WTC11 (cell line): ENCODE results near the gene IGFBP4.

Experiments used
- ETV6 ChIP-seq: sonication (generic); formaldehyde crosslinking; IDR thresholded peaks from 2 replicates; pipeline ENCODE4 v1.8.1; 2022; ENCODE audit warnings: mild to moderate bottlenecking, missing genetic modification reagents
- SP1 ChIP-seq: sonication (generic); formaldehyde crosslinking; conservative IDR thresholded peaks from 2 replicates; pipeline ENCODE4 v1.8.1; 2022; ENCODE audit warnings: missing genetic modification reagents
- ZNF416 ChIP-seq: fragments of 250-450 bp; sonication (Bioruptor Pico); IDR thresholded peaks from 2 replicates; pipeline ENCODE4 v1.9.0; 2021; ENCODE audit warnings: mild to moderate bottlenecking, inconsistent platforms
- TF ChIP-seq, protein P1 (sequence below): sonication (generic); formaldehyde crosslinking; IDR thresholded peaks from 2 replicates; pipeline ENCODE4 v1.8.0; 2022; ENCODE audit warnings: mild to moderate bottlenecking, missing genetic modification reagents
- TF ChIP-seq, protein P2 (sequence below): sonication (generic); formaldehyde crosslinking; IDR thresholded peaks from 2 replicates; pipeline ENCODE4 v1.8.0; 2022; ENCODE audit warnings: mild to moderate bottlenecking, missing genetic modification reagents
- TF ChIP-seq, protein P3 (sequence below): fragments of 200-600 bp; IDR thresholded peaks from 2 replicates; pipeline ENCODE4 v1.8.0; 2022; ENCODE audit warnings: antibody characterized with exemption
- TF ChIP-seq, protein P4 (sequence below): sonication (generic); formaldehyde crosslinking; conservative IDR thresholded peaks from 2 replicates; pipeline ENCODE4 v1.8.1; 2022; ENCODE audit warnings: mild to moderate bottlenecking, missing genetic modification reagents
- TF ChIP-seq, protein P5 (sequence below): sonication (generic); formaldehyde crosslinking; IDR thresholded peaks from 2 replicates; pipeline ENCODE4 v1.8.1; 2023; ENCODE audit warnings: mild to moderate bottlenecking, missing genetic modification reagents
- TF ChIP-seq, protein P6 (sequence below): sonication (generic); formaldehyde crosslinking; IDR thresholded peaks from 2 replicates; pipeline ENCODE4 v1.8.0; 2022; ENCODE audit warnings: mild to moderate bottlenecking, missing genetic modification reagents
- TF ChIP-seq, protein P7 (sequence below): sonication (generic); formaldehyde crosslinking; IDR thresholded peaks from 2 replicates; pipeline ENCODE4 v1.8.0; 2022; ENCODE audit warnings: missing genetic modification reagents

DNA sequence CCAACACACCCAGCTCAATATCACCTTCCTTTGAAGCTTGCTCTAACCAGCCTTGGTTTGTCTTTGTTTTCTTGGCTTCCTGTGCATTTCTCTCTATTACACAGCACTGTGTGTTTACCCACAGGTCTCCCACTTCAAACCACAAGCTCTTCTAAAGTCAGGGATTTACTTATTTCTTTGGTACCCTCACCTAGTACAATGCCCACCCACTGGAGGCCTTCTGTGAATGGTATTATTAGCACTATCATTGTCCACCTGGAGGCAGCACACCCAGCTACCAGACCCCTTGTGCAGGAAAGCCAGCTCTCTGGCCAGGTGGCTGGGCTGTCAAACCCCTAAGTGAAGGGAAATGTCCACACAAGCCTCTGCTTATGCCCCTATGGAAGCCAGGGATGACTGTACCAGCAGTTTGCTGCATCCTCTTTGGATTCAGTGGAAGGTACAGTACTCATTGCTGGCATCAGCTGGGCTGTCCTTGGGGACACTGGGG, 16.2 kb upstream of the IGFBP4 start:
- TF ChIP-seq, protein P1, sequence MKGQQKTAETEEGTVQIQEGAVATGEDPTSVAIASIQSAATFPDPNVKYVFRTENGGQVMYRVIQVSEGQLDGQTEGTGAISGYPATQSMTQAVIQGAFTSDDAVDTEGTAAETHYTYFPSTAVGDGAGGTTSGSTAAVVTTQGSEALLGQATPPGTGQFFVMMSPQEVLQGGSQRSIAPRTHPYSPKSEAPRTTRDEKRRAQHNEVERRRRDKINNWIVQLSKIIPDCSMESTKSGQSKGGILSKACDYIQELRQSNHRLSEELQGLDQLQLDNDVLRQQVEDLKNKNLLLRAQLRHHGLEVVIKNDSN (CRISPR knock-in tag), result no peak
- TF ChIP-seq, protein P2, sequence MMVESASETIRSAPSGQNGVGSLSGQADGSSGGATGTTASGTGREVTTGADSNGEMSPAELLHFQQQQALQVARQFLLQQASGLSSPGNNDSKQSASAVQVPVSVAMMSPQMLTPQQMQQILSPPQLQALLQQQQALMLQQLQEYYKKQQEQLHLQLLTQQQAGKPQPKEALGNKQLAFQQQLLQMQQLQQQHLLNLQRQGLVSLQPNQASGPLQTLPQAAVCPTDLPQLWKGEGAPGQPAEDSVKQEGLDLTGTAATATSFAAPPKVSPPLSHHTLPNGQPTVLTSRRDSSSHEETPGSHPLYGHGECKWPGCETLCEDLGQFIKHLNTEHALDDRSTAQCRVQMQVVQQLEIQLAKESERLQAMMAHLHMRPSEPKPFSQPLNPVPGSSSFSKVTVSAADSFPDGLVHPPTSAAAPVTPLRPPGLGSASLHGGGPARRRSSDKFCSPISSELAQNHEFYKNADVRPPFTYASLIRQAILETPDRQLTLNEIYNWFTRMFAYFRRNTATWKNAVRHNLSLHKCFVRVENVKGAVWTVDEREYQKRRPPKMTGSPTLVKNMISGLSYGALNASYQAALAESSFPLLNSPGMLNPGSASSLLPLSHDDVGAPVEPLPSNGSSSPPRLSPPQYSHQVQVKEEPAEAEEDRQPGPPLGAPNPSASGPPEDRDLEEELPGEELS (CRISPR knock-in tag), result no peak
- TF ChIP-seq, protein P3, sequence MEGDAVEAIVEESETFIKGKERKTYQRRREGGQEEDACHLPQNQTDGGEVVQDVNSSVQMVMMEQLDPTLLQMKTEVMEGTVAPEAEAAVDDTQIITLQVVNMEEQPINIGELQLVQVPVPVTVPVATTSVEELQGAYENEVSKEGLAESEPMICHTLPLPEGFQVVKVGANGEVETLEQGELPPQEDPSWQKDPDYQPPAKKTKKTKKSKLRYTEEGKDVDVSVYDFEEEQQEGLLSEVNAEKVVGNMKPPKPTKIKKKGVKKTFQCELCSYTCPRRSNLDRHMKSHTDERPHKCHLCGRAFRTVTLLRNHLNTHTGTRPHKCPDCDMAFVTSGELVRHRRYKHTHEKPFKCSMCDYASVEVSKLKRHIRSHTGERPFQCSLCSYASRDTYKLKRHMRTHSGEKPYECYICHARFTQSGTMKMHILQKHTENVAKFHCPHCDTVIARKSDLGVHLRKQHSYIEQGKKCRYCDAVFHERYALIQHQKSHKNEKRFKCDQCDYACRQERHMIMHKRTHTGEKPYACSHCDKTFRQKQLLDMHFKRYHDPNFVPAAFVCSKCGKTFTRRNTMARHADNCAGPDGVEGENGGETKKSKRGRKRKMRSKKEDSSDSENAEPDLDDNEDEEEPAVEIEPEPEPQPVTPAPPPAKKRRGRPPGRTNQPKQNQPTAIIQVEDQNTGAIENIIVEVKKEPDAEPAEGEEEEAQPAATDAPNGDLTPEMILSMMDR, result no peak
- TF ChIP-seq SP1 (CRISPR knock-in tag), result no peak
- TF ChIP-seq, protein P4, sequence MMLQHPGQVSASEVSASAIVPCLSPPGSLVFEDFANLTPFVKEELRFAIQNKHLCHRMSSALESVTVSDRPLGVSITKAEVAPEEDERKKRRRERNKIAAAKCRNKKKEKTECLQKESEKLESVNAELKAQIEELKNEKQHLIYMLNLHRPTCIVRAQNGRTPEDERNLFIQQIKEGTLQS (CRISPR knock-in tag), result no peak
- TF ChIP-seq ETV6 (CRISPR knock-in tag), result no peak
- TF ChIP-seq ZNF416, result no peak
- TF ChIP-seq, protein P5, sequence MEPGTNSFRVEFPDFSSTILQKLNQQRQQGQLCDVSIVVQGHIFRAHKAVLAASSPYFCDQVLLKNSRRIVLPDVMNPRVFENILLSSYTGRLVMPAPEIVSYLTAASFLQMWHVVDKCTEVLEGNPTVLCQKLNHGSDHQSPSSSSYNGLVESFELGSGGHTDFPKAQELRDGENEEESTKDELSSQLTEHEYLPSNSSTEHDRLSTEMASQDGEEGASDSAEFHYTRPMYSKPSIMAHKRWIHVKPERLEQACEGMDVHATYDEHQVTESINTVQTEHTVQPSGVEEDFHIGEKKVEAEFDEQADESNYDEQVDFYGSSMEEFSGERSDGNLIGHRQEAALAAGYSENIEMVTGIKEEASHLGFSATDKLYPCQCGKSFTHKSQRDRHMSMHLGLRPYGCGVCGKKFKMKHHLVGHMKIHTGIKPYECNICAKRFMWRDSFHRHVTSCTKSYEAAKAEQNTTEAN (CRISPR knock-in tag), result no peak
- TF ChIP-seq, protein P6, sequence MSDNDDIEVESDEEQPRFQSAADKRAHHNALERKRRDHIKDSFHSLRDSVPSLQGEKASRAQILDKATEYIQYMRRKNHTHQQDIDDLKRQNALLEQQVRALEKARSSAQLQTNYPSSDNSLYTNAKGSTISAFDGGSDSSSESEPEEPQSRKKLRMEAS (CRISPR knock-in tag), result no peak
- TF ChIP-seq, protein P7, sequence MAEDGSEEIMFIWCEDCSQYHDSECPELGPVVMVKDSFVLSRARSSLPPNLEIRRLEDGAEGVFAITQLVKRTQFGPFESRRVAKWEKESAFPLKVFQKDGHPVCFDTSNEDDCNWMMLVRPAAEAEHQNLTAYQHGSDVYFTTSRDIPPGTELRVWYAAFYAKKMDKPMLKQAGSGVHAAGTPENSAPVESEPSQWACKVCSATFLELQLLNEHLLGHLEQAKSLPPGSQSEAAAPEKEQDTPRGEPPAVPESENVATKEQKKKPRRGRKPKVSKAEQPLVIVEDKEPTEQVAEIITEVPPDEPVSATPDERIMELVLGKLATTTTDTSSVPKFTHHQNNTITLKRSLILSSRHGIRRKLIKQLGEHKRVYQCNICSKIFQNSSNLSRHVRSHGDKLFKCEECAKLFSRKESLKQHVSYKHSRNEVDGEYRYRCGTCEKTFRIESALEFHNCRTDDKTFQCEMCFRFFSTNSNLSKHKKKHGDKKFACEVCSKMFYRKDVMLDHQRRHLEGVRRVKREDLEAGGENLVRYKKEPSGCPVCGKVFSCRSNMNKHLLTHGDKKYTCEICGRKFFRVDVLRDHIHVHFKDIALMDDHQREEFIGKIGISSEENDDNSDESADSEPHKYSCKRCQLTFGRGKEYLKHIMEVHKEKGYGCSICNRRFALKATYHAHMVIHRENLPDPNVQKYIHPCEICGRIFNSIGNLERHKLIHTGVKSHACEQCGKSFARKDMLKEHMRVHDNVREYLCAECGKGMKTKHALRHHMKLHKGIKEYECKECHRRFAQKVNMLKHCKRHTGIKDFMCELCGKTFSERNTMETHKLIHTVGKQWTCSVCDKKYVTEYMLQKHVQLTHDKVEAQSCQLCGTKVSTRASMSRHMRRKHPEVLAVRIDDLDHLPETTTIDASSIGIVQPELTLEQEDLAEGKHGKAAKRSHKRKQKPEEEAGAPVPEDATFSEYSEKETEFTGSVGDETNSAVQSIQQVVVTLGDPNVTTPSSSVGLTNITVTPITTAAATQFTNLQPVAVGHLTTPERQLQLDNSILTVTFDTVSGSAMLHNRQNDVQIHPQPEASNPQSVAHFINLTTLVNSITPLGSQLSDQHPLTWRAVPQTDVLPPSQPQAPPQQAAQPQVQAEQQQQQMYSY (CRISPR knock-in tag), result no peak
